HG03066 (cell line): ENCODE results near the gene CDCA5.

Source experiments
- ATAC-seq: cut with Tn5 transposase; IDR thresholded peaks from one replicate; pipeline ENCODE4 v1.9.1; 2021; ENCODE audit warnings: low read depth; ENCODE audit not compliant: unreplicated experiment

Gene CDCA5

GRCh38 chr11:65053827-65054508 is 29.9 kb downstream of the CDCA5 start:
- no peak for ATAC-seq

GRCh38 chr11:65051398-65051858 is 32.4 kb downstream of the CDCA5 start:
- no peak for ATAC-seq

- ATAC-seq, result no peak
These were observed 36.0 kb downstream of the CDCA5 start for GRCh38 chr11:65047581-65048422.

- no peak for ATAC-seq
These were observed 38.1 kb downstream of the CDCA5 start for GRCh38 chr11:65045728-65046127.

GRCh38 chr11:65045061-65045460 is 38.8 kb downstream of the CDCA5 start:
- no peak for ATAC-seq

- ATAC-seq, result no peak
These were observed 39.8 kb downstream of the CDCA5 start for GRCh38 chr11:65043881-65044501.

GRCh38 chr11:65042891-65043290 is 40.9 kb downstream of the CDCA5 start:
- ATAC-seq, result no peak

- peak; percentile 83 for ATAC-seq
These were observed 42.8 kb downstream of the CDCA5 start, which contains the start of gene SAC3D1 for GRCh38 chr11:65040847-65041622. Gene SAC3D1, plus strand, starts transcription at chr11:65041210. Its CDS starts 83 bp downstream, at chr11:65041293.

GRCh38 chr11:65040520-65040846 is 43.4 kb downstream of the CDCA5 start:
- no peak for ATAC-seq

GRCh38 chr11:65036931-65037330 is 46.9 kb downstream of the CDCA5 start:
- no peak for ATAC-seq

GRCh38 chr11:65035579-65035978 is 48.3 kb downstream of the CDCA5 start:
- ATAC-seq, result no peak

- no peak for ATAC-seq
These were observed 49.4 kb downstream of the CDCA5 start for GRCh38 chr11:65034423-65034822.

GRCh38 chr11:65032216-65032615 is 51.6 kb downstream of the CDCA5 start:
- no peak for ATAC-seq
